Keratinocyte (primary cell): ENCODE measurements around the gene TPD52L1.

Source experiments
- CTCF ChIP-seq, 3 experiments: IDR thresholded peaks in 1 of 3; conservative IDR thresholded peaks in 1 of 3; optimal IDR thresholded peaks in 1 of 3; 2 replicates in 2 of 3; 3 replicates in 1 of 3; pipeline versions ENCODE3 to v1.5.1; 2011; ENCODE audit warnings: low read length in 3 of 3, mild to moderate bottlenecking in 3 of 3, moderate library complexity in 2 of 3, control low read depth in 1 of 3, inconsistent platforms in 1 of 3; ENCODE audit not compliant: insufficient read depth in 2 of 3; ENCODE audit errors: extremely low read depth in 1 of 3
- EZH2 ChIP-seq: IDR thresholded peaks from one replicate; pipeline ENCODE4 v1.6.1; 2012; ENCODE audit warnings: inconsistent platforms, mild to moderate bottlenecking, low read length, moderate library complexity

- TF ChIP-seq CTCF (optimal IDR thresholded peaks at IDR 0.05 in 1 of 3, IDR thresholded peaks at IDR 0.05 in 1 of 3, conservative IDR thresholded peaks at IDR 0.05 in 1 of 3; ENCODE audit: extremely low read depth in 1 of 3, insufficient read depth in 2 of 3, low read length in 3 of 3): no peak
- TF ChIP-seq EZH2: no peak
Observed at GRCh38 chr6:125144822-125145221, 8.8 kb upstream of the TPD52L1 start.
